HEK293 (cell line): ENCODE results near the gene ABLIM2.

ENCODE experiments used
- GLI2 ChIP-seq: fragments of 450-650 bp; formaldehyde crosslinking; IDR thresholded peaks from 2 replicates; pipeline ENCODE4; 2017; ENCODE audit warnings: missing biosample characterization, missing genetic modification characterization, low read depth, borderline replicate concordance
- ZEB2 ChIP-seq: fragments of 450-650 bp; formaldehyde crosslinking; IDR thresholded peaks from 2 replicates; pipeline ENCODE4 v1.5.1; 2016; ENCODE audit warnings: missing biosample characterization, missing genetic modification characterization
- ZFP3 ChIP-seq: fragments of 450-650 bp; formaldehyde crosslinking; IDR thresholded peaks from 2 replicates; pipeline ENCODE4 v1.5.1; 2016; ENCODE audit warnings: low read depth, missing biosample characterization, missing genetic modification characterization
- ZNF514 ChIP-seq: fragments of 450-650 bp; formaldehyde crosslinking; IDR thresholded peaks from 2 replicates; pipeline ENCODE4 v1.5.1; 2016; ENCODE audit warnings: missing biosample characterization, missing genetic modification characterization
- TF ChIP-seq, protein P1 (sequence below): fragments of 450-650 bp; formaldehyde crosslinking; IDR thresholded peaks from 2 replicates; pipeline ENCODE4 v1.5.1; 2016; ENCODE audit warnings: missing biosample characterization, missing genetic modification characterization
- TF ChIP-seq, protein P2 (sequence below): fragments of 450-650 bp; formaldehyde crosslinking; IDR thresholded peaks from 2 replicates; pipeline ENCODE4 v1.5.0; 2017; ENCODE audit warnings: missing biosample characterization, missing genetic modification characterization, borderline replicate concordance
- TF ChIP-seq, protein P3 (sequence below): fragments of 450-650 bp; IDR thresholded peaks from 2 replicates; pipeline ENCODE4 v1.5.1; 2018; ENCODE audit warnings: missing biosample characterization, missing genetic modification characterization
- TF ChIP-seq, protein P4 (sequence below): fragments of 450-650 bp; formaldehyde crosslinking; IDR thresholded peaks from 2 replicates; pipeline ENCODE4 v1.5.1; 2016; ENCODE audit warnings: missing biosample characterization, missing genetic modification characterization
- TF ChIP-seq, protein P5 (sequence below): fragments of 450-650 bp; formaldehyde crosslinking; IDR thresholded peaks from 2 replicates; pipeline ENCODE4 v1.5.1; 2016; ENCODE audit warnings: missing biosample characterization, missing genetic modification characterization

DNA sequence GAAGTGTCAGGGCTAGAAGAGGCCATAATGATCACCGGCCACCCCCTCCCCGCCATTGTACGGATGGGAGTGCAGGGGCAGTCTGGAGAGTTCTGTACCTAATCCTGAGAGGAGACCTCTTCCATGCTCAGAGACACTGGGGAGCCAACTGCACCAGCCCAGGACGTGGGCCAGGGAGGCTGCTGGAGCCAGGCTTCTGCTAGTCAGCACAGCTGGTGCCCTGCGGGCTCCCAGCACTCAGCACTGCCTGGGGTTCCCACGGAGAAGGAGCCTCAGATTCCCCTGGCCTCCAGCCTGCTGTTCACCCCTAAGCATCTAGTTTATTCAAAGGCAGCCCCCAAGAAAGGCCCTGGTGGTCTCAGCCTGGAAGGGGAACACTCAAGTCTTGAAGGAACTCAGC, 28.8 kb downstream of the ABLIM2 start:
- TF ChIP-seq, protein P1, sequence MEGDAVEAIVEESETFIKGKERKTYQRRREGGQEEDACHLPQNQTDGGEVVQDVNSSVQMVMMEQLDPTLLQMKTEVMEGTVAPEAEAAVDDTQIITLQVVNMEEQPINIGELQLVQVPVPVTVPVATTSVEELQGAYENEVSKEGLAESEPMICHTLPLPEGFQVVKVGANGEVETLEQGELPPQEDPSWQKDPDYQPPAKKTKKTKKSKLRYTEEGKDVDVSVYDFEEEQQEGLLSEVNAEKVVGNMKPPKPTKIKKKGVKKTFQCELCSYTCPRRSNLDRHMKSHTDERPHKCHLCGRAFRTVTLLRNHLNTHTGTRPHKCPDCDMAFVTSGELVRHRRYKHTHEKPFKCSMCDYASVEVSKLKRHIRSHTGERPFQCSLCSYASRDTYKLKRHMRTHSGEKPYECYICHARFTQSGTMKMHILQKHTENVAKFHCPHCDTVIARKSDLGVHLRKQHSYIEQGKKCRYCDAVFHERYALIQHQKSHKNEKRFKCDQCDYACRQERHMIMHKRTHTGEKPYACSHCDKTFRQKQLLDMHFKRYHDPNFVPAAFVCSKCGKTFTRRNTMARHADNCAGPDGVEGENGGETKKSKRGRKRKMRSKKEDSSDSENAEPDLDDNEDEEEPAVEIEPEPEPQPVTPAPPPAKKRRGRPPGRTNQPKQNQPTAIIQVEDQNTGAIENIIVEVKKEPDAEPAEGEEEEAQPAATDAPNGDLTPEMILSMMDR (tag by site-specific recombination) = no peak
- TF ChIP-seq, protein P2, sequence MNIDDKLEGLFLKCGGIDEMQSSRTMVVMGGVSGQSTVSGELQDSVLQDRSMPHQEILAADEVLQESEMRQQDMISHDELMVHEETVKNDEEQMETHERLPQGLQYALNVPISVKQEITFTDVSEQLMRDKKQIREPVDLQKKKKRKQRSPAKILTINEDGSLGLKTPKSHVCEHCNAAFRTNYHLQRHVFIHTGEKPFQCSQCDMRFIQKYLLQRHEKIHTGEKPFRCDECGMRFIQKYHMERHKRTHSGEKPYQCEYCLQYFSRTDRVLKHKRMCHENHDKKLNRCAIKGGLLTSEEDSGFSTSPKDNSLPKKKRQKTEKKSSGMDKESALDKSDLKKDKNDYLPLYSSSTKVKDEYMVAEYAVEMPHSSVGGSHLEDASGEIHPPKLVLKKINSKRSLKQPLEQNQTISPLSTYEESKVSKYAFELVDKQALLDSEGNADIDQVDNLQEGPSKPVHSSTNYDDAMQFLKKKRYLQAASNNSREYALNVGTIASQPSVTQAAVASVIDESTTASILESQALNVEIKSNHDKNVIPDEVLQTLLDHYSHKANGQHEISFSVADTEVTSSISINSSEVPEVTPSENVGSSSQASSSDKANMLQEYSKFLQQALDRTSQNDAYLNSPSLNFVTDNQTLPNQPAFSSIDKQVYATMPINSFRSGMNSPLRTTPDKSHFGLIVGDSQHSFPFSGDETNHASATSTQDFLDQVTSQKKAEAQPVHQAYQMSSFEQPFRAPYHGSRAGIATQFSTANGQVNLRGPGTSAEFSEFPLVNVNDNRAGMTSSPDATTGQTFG (tag by site-specific recombination) = no peak
- TF ChIP-seq, protein P3, sequence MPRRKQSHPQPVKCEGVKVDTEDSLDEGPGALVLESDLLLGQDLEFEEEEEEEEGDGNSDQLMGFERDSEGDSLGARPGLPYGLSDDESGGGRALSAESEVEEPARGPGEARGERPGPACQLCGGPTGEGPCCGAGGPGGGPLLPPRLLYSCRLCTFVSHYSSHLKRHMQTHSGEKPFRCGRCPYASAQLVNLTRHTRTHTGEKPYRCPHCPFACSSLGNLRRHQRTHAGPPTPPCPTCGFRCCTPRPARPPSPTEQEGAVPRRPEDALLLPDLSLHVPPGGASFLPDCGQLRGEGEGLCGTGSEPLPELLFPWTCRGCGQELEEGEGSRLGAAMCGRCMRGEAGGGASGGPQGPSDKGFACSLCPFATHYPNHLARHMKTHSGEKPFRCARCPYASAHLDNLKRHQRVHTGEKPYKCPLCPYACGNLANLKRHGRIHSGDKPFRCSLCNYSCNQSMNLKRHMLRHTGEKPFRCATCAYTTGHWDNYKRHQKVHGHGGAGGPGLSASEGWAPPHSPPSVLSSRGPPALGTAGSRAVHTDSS = no peak
- TF ChIP-seq GLI2 (no peak), ZFP3 (no peak), ZNF514 (tag by site-specific recombination) (no peak), ZEB2 (tag by site-specific recombination) (no peak)
- TF ChIP-seq, protein P4, sequence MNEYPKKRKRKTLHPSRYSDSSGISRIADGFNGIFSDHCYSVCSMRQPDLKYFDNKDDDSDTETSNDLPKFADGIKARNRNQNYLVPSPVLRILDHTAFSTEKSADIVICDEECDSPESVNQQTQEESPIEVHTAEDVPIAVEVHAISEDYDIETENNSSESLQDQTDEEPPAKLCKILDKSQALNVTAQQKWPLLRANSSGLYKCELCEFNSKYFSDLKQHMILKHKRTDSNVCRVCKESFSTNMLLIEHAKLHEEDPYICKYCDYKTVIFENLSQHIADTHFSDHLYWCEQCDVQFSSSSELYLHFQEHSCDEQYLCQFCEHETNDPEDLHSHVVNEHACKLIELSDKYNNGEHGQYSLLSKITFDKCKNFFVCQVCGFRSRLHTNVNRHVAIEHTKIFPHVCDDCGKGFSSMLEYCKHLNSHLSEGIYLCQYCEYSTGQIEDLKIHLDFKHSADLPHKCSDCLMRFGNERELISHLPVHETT (tag by site-specific recombination) = no peak
- TF ChIP-seq, protein P5, sequence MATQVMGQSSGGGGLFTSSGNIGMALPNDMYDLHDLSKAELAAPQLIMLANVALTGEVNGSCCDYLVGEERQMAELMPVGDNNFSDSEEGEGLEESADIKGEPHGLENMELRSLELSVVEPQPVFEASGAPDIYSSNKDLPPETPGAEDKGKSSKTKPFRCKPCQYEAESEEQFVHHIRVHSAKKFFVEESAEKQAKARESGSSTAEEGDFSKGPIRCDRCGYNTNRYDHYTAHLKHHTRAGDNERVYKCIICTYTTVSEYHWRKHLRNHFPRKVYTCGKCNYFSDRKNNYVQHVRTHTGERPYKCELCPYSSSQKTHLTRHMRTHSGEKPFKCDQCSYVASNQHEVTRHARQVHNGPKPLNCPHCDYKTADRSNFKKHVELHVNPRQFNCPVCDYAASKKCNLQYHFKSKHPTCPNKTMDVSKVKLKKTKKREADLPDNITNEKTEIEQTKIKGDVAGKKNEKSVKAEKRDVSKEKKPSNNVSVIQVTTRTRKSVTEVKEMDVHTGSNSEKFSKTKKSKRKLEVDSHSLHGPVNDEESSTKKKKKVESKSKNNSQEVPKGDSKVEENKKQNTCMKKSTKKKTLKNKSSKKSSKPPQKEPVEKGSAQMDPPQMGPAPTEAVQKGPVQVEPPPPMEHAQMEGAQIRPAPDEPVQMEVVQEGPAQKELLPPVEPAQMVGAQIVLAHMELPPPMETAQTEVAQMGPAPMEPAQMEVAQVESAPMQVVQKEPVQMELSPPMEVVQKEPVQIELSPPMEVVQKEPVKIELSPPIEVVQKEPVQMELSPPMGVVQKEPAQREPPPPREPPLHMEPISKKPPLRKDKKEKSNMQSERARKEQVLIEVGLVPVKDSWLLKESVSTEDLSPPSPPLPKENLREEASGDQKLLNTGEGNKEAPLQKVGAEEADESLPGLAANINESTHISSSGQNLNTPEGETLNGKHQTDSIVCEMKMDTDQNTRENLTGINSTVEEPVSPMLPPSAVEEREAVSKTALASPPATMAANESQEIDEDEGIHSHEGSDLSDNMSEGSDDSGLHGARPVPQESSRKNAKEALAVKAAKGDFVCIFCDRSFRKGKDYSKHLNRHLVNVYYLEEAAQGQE (tag by site-specific recombination) = no peak
